Measurements from ENCODE around the gene DNM1. TPM values are rescaled to one million over a fixed set of nuclear protein-coding genes. Genes with fewer than 3 reads are reported as not detected.

DNM1 gene
- total and polyA plus RNA-seq, 10 of the 15 experiments (the other 5 are each of a cell fraction or from before 2014, with no cell fraction given) = 0.06 to 0.67 (median 0.19) TPM; not detected in 3

GRCh38 chr9:128271512-128271911, 68.3 kb downstream of the DNM1 start (continued):
- TF ChIP-seq, protein P1, sequence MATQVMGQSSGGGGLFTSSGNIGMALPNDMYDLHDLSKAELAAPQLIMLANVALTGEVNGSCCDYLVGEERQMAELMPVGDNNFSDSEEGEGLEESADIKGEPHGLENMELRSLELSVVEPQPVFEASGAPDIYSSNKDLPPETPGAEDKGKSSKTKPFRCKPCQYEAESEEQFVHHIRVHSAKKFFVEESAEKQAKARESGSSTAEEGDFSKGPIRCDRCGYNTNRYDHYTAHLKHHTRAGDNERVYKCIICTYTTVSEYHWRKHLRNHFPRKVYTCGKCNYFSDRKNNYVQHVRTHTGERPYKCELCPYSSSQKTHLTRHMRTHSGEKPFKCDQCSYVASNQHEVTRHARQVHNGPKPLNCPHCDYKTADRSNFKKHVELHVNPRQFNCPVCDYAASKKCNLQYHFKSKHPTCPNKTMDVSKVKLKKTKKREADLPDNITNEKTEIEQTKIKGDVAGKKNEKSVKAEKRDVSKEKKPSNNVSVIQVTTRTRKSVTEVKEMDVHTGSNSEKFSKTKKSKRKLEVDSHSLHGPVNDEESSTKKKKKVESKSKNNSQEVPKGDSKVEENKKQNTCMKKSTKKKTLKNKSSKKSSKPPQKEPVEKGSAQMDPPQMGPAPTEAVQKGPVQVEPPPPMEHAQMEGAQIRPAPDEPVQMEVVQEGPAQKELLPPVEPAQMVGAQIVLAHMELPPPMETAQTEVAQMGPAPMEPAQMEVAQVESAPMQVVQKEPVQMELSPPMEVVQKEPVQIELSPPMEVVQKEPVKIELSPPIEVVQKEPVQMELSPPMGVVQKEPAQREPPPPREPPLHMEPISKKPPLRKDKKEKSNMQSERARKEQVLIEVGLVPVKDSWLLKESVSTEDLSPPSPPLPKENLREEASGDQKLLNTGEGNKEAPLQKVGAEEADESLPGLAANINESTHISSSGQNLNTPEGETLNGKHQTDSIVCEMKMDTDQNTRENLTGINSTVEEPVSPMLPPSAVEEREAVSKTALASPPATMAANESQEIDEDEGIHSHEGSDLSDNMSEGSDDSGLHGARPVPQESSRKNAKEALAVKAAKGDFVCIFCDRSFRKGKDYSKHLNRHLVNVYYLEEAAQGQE (IDR thresholded peaks at IDR 0.05; ENCODE audit: low read depth, low read length) = no peak
- TF ChIP-seq PRDM15 (CRISPR knock-in tag; IDR thresholded peaks at IDR 0.05) = no peak
- no peak for TF ChIP-seq SPI1 (IDR thresholded peaks at IDR 0.05; ENCODE audit: borderline replicate concordance, insufficient read depth, low read depth, low read length)

GRCh38 chr9:128274245-128274644, 71.1 kb downstream of the DNM1 start:
- RAD21 ChIA-PET (ENCODE audit: unreplicated experiment) = no interaction called here
- no peak for TF ChIP-seq JUND (IDR thresholded peaks at IDR 0.05; ENCODE audit: low read depth, low read length)
- no peak for TF ChIP-seq NKRF (conservative IDR thresholded peaks at IDR 0.05)
- TF ChIP-seq ZNF384 (IDR thresholded peaks at IDR 0.05; ENCODE audit: borderline replicate concordance, low read depth, low read length) = no peak
- TF ChIP-seq, protein P2, sequence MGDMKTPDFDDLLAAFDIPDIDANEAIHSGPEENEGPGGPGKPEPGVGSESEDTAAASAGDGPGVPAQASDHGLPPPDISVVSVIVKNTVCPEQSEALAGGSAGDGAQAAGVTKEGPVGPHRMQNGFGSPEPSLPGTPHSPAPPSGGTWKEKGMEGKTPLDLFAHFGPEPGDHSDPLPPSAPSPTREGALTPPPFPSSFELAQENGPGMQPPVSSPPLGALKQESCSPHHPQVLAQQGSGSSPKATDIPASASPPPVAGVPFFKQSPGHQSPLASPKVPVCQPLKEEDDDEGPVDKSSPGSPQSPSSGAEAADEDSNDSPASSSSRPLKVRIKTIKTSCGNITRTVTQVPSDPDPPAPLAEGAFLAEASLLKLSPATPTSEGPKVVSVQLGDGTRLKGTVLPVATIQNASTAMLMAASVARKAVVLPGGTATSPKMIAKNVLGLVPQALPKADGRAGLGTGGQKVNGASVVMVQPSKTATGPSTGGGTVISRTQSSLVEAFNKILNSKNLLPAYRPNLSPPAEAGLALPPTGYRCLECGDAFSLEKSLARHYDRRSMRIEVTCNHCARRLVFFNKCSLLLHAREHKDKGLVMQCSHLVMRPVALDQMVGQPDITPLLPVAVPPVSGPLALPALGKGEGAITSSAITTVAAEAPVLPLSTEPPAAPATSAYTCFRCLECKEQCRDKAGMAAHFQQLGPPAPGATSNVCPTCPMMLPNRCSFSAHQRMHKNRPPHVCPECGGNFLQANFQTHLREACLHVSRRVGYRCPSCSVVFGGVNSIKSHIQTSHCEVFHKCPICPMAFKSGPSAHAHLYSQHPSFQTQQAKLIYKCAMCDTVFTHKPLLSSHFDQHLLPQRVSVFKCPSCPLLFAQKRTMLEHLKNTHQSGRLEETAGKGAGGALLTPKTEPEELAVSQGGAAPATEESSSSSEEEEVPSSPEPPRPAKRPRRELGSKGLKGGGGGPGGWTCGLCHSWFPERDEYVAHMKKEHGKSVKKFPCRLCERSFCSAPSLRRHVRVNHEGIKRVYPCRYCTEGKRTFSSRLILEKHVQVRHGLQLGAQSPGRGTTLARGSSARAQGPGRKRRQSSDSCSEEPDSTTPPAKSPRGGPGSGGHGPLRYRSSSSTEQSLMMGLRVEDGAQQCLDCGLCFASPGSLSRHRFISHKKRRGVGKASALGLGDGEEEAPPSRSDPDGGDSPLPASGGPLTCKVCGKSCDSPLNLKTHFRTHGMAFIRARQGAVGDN (IDR thresholded peaks at IDR 0.05) = no peak

More at GRCh38 chr9:128274245-128274644, 71.1 kb downstream of the DNM1 start:
- no peak overlapping the region for H2AFZ ChIP-seq (ENCODE audit: control insufficient read depth, low read depth, low read length)
- DNase-seq (ENCODE audit: low read depth, low spot score) (no peak), FAIRE-seq (no peak), ATAC-seq (no peak)
- 85% methylated on average over 8 of the region's 8 CpGs for WGBS (ENCODE audit: insufficient coverage, insufficient replicate concordance, low lambda C conversion rate, missing lambda C conversion rate)
- H3K4me2 ChIP-seq (ENCODE audit: control insufficient read depth, insufficient read depth) = peak overlapping the region; percentile 88
- in situ Hi-C loops (cut with MboI) = no loop called here
- SMC1A ChIA-PET (ENCODE audit: uncharacterized antibody, unreplicated experiment) = no interaction called here
- peak overlapping the region; percentile 95; the same call in 1 of the 2 replicates for H3K9ac ChIP-seq (ENCODE audit: control insufficient read depth, insufficient read depth, low read length)
- CTCF ChIA-PET = interaction anchor here (3.5 kb wide), 1 partner anchor 20 kb away, joined by 11 read pairs; no protein-coding TSS in a partner anchor
- 0 out of 2 replicates have a peak, but pooled peaks cover 4% of the 10 kb centered on the region for H3K4me1 ChIP-seq (ENCODE audit: control insufficient read depth, insufficient read depth, low read length)
- peaks cover 2 to 7% of the 10 kb centered on the region in 2 experiments for H3K36me3 ChIP-seq (ENCODE audit: control insufficient read depth in 2 of 2, insufficient read depth in 2 of 2, low read length in 1 of 2)
- H3K4me3 ChIP-seq = peak overlapping the region; percentile 99; the same call in 1 of the 2 replicates
- peaks cover 20% of the 10 kb centered on the region for H3K79me2 ChIP-seq (ENCODE audit: control insufficient read depth, insufficient read depth, low read length)
- intact Hi-C loops (cut with micrococcal nuclease; ENCODE audit: unreplicated experiment) = no loop called here
- no peaks in the 10 kb centered on the region for H3K9me3 ChIP-seq (replicated peaks; ENCODE audit: control insufficient read depth, insufficient read depth, low read length)
- POLR2A ChIA-PET = no interaction called here
- BruUV-seq (replicated peaks) = no TSS peak
- no peaks in the 10 kb centered on the region for H4K20me1 ChIP-seq (ENCODE audit: control insufficient read depth, insufficient read depth)
- no peaks in the 10 kb centered on the region for H3K27me3 ChIP-seq (replicated peaks in 1 of 2; ENCODE audit: control insufficient read depth in 2 of 2, insufficient read depth in 2 of 2, low read length in 1 of 2)
- 0 out of 2 replicates have a peak overlapping the region, but pooled peaks have one; percentile 11 for H3K27ac ChIP-seq (ENCODE audit: control insufficient read depth, insufficient read depth)
